Measurements from ENCODE around the gene PKD1.

PKD1 gene

GRCh38 chr16:2135770-2136490 is at the start of gene PKD1:
Gene PKD1, minus strand, starts transcription at chr16:2135898. Its CDS starts 209 bp downstream, at chr16:2135689.
- peak; percentile 88 for DNase-seq (ENCODE audit: low spot score)

- DNase-seq (ENCODE audit: low spot score), result no peak
These were observed 49.3 kb upstream of the PKD1 start for GRCh38 chr16:2184962-2185361.

GRCh38 chr16:2184346-2184745 is 48.6 kb upstream of the PKD1 start:
- no peak for DNase-seq (ENCODE audit: low spot score)

DNA sequence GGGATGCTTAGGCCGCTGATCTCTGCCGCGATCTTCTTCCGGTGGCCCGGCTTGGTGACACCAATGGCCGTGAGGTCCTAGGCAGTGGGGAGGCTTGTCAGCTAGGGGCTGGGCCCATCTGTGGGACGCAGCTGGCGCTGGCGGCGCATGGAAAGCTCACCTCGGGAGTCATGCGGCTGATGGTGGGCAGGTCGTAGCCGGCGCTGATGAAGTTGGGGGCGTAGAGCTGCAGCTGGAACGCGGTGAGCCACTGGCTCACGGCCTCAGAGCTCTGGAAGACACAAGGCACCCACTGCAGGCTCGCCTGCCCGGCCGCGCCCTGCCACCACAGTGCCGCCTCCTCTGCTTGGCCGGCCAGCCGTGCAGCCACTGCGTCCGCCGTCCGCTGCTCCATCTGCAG is 48.0 kb upstream of the PKD1 start:
- DNase-seq (ENCODE audit: low spot score), result no peak

DNA sequence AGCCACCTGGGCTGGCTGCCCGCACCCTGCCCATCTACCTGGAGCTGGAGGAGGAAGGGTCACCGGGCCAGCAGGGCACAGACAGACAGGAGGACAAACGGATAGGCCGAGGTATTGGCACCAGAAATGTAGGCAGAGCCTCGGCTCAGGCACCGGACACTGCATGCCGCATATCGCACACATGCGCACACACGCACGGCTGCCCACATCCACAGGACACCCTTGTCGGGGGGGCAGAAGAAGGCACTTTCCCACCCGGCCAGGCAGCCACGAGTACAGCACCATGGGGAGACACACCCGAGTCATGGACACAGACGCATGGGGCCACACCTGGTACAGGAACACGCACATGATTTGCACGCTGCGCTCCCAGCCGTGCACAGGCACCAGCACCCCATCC is 46.3 kb upstream of the PKD1 start:
- DNase-seq (ENCODE audit: low spot score), result no peak

GRCh38 chr16:2180962-2181923 is 45.5 kb upstream of the PKD1 start:
- no peak for DNase-seq (ENCODE audit: low spot score)

- no peak for DNase-seq (ENCODE audit: low spot score)
These were observed 44.8 kb upstream of the PKD1 start for GRCh38 chr16:2180461-2180860.

DNA sequence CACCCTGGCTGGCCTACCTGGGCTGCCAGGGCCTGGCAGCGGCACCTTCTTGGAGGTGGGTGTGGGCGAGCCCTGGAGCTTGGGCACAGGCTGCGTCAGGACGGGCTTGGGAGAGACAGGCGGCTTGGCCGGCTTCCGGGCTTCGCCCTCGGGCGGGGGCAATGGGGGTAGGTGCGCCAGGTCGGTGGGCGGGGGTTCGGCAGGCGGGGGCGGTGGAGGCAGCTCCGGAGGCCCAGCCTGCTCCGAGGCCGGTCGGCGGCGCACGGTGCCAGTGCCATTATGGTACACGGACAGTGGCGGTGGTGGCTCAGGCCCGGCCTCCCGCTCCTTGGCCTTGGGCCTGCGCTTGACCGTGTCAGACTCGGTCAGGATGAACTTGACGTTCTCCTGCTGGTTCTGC is 43.9 kb upstream of the PKD1 start:
- DNase-seq (ENCODE audit: low spot score), result no peak

- no peak for DNase-seq (ENCODE audit: low spot score)
These were observed 43.4 kb upstream of the PKD1 start for GRCh38 chr16:2179107-2179501.

DNA sequence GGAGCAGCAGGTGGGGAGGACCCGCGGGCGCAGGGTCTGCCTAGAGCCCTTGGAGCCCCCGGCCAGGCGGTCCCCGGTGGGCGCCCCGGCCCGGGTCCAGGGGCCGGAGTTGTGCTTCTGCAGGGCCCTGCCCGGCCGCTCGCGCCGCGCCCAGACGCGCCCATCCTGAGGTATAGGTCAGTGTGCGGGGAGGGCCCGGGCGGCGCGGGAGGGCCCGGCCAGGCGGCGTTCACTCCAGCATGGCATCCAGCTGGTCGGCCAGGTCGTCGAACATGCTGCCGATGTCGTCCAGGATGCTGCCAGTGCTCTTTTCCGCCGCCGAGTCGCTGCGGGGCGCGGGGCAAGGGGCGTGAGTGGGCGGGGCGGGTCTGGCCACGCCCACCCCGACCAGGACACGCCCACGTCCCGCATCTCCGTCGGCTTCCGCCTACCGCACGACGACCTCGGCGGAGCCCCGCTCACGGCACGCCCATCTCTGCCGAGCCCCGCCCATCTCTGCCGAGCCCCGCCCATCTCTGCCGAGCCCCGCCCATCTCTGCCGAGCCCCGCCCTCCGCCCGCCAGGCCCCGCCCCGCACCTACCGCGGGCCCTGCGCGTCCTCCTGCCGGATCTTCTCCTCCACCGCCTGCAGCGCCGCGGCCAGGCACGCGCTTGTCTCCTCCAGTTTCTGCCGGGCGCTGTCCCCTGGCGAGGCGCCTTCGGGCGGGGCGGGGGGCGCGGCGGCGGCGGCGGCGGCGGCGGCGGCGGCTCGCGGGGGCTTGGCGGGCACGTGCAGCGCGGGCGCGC is 42.8 kb upstream of the PKD1 start:
- no peak for DNase-seq (ENCODE audit: low spot score)

- no peak for DNase-seq (ENCODE audit: low spot score)
These were observed 41.9 kb upstream of the PKD1 start for GRCh38 chr16:2177561-2177960.

GRCh38 chr16:2177101-2177500 is 41.4 kb upstream of the PKD1 start:
- no peak for DNase-seq (ENCODE audit: low spot score)

- DNase-seq (ENCODE audit: low spot score), result no peak
These were observed 40.3 kb upstream of the PKD1 start for GRCh38 chr16:2176047-2176446.

- DNase-seq (ENCODE audit: low spot score), result no peak
These were observed 39.8 kb upstream of the PKD1 start for GRCh38 chr16:2175454-2175853.

- peak; percentile 59 for DNase-seq (ENCODE audit: low spot score)
These were observed 38.9 kb upstream of the PKD1 start for GRCh38 chr16:2174396-2175131.

GRCh38 chr16:2173916-2174315 is 38.2 kb upstream of the PKD1 start:
- DNase-seq (ENCODE audit: low spot score), result no peak

DNA sequence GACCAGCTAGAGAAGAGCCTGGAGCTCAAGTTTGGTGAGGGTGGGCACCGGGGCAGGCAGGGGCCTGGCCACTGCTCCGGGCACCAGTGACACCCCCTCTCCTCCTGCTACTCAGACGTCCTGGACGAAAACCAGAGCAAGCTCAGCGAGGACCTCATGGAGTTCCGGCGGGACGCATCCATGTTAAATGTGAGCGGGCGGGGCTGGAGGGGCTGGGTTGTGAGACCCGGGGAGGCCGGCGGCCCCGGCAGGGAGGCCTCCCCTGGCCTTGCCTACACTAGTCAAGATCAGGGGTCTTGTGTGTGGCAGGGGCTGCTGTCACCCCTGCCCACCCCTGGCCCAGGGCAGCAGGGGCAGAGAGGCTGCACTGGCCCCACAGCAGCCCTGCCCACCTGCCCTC is 37.7 kb upstream of the PKD1 start:
- no peak for DNase-seq (ENCODE audit: low spot score)

GRCh38 chr16:2172688-2173335 is 37.1 kb upstream of the PKD1 start:
- DNase-seq (ENCODE audit: low spot score), result no peak

- DNase-seq (ENCODE audit: low spot score), result no peak
These were observed 36.0 kb upstream of the PKD1 start for GRCh38 chr16:2171601-2172178.

DNA sequence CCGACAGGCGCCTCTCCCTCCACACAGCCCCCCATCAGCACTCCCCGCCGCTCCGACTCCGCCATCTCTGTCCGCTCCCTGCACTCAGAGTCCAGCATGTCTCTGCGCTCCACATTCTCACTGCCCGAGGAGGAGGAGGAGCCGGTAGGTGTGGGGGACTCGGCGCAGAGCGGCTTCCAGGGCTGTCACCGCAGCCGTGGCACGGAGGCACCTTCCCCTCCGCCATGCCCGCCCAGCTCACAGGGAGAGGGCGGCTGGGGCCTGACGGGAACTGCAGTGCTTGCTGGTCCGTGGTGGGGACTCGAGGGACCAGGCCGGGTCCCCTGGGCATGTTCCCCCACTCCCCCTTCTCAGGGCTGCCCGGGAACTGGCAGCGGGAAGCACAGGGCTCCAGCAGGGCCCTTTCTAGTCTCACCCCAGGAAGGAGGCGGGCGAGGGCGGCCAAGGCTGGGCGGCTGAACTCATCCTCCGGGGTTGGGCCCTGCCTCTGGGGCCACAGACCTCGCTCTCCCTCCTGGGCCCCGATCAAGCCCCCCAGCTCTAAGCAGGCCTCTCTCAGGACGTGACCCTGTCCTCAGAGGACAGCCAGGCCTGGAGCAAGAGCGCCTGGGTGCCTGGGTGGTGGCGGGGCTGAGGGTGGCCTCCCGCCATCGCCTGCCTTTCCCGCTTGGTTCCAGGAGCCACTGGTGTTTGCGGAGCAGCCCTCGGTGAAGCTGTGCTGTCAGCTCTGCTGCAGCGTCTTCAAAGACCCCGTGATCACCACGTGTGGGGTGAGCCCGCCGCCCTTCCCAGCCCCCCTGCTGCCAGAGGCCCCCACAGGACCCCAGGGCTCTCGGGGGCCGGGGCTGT is 35.1 kb upstream of the PKD1 start:
- no peak for DNase-seq (ENCODE audit: low spot score)

Data from putamen (tissue), 1 donor.